ENCODE results near the gene FKBP4.
A peak's percentile ranks its signal among the peaks of the same experiment; 100 is the strongest.

The FKBP4 gene

GRCh38 chr12:2783936-2784600 is 10.7 kb upstream of the FKBP4 start:
- DNase-seq = peak; percentile 83

- no peak for DNase-seq
Observed at GRCh38 chr12:2785017-2785416, 9.8 kb upstream of the FKBP4 start.

GRCh38 chr12:2791089-2791488 is 3.7 kb upstream of the FKBP4 start:
- DNase-seq = no peak

GRCh38 chr12:2792671-2793500 is 1.9 kb upstream of the FKBP4 start:
- DNase-seq = peak; percentile 79

GRCh38 chr12:2793561-2793960 is 1.2 kb upstream of the FKBP4 start:
- DNase-seq = no peak

- peak; percentile 15 for DNase-seq
Observed at GRCh38 chr12:2794191-2794735, 507 bp upstream of the FKBP4 start.

- peak; percentile 83 for DNase-seq
Observed at GRCh38 chr12:2795291-2796186, 769 bp downstream of the FKBP4 start.

GRCh38 chr12:2796187-2796666 is 1.5 kb downstream of the FKBP4 start:
- DNase-seq = peak; percentile 20

- DNase-seq = peak; percentile 39
Observed at GRCh38 chr12:2797721-2798418, 3.1 kb downstream of the FKBP4 start.

- no peak for DNase-seq
Observed at GRCh38 chr12:2800046-2800570, 5.3 kb downstream of the FKBP4 start.

- DNase-seq = no peak
Observed at GRCh38 chr12:2801044-2801783, 6.4 kb downstream of the FKBP4 start.

GRCh38 chr12:2803635-2804392 is 9.0 kb downstream of the FKBP4 start:
- no peak for DNase-seq

GRCh38 chr12:2804393-2805142 is 9.8 kb downstream of the FKBP4 start:
- DNase-seq = peak; percentile 29

- DNase-seq = no peak
Observed at GRCh38 chr12:2805143-2805520, 10.4 kb downstream of the FKBP4 start.

- DNase-seq = no peak
Observed at GRCh38 chr12:2806700-2807099, 11.9 kb downstream of the FKBP4 start.

GRCh38 chr12:2811801-2812200 is 17.0 kb downstream of the FKBP4 start:
- DNase-seq = no peak

GRCh38 chr12:2812290-2813213 is 17.8 kb downstream of the FKBP4 start, which contains the start of gene ITFG2:
Gene ITFG2, plus strand, starts transcription at chr12:2812668. Its CDS starts 93 bp downstream, at chr12:2812761.
- peak; percentile 100 for DNase-seq

Measured in hematopoietic multipotent progenitor cell treated with erythropoietin and hydrocortisone succinate and interleukin-3 and kit ligand, for 6 days (in vitro differentiated cells).